B cell (primary cell): ENCODE data around the gene RNF213. TPM values are rescaled to one million over a fixed set of nuclear protein-coding genes. Genes with fewer than 3 reads are reported as not detected.

Source experiments
- ATAC-seq: fragments of 200-7000 bp; cut with Tn5 transposase; one replicate; pipeline ENCODE4 v1.10.0; 2021; ENCODE audit warnings: low read depth, mild to moderate bottlenecking, moderate number of reproducible peaks, moderate library complexity
- CTCF ChIA-PET: fragments of 350-600 bp; sonication (Branson Sonifier 250); formaldehyde crosslinking; loops from one replicate; lab custom pipeline; 2021; ENCODE audit warnings: antibody characterized with exemption, inconsistent platforms; lab: Charles Lee
- POLR2A ChIA-PET: fragments of 350-600 bp; sonication (Branson Sonifier 250); formaldehyde crosslinking; loops from one replicate; lab custom pipeline; 2021; ENCODE audit warnings: antibody characterized with exemption; lab: Charles Lee
- DNase-seq: peaks from one replicate; pipeline ENCODE4 v3.0.0; 2013
- H2AFZ ChIP-seq: 2 replicates; pipeline ENCODE4 v1.6.1; 2012; ENCODE audit warnings: mild to moderate bottlenecking, low read depth, low read length; ENCODE audit not compliant: insufficient read depth, poor library complexity, severe bottlenecking
- H3K27ac ChIP-seq, 2 donors: 1 replicate in 1 of 2; 2 replicates in 1 of 2; pipeline ENCODE4 v1.5.1; 2012 to 2013; ENCODE audit warnings: low read length in 2 of 2, mild to moderate bottlenecking in 2 of 2, moderate library complexity in 1 of 2
- H3K27me3 ChIP-seq, 4 experiments: fragments of 200-600 bp in 1 of 4; sonication (generic) in 1 of 4; replicated peaks in 1 of 4; 1 replicate in 2 of 4; 2 replicates in 2 of 4; pipeline versions ENCODE4 v1.6.1 to v1.7.0; 2013 to 2016; ENCODE audit warnings: low read length in 3 of 4, mild to moderate bottlenecking in 2 of 4, mixed read lengths in 1 of 4, moderate library complexity in 1 of 4; ENCODE audit not compliant: insufficient read depth in 4 of 4, control insufficient read depth in 3 of 4; ENCODE audit errors: control extremely low read depth in 1 of 4
- H3K36me3 ChIP-seq, 2 experiments: replicated peaks in 1 of 2; 1 replicate in 1 of 2; 2 replicates in 1 of 2; pipeline versions ENCODE4 v1.6.1 to v1.7.1; 2013; ENCODE audit warnings: low read length in 1 of 2; ENCODE audit not compliant: insufficient read depth in 2 of 2, control insufficient read depth in 1 of 2; ENCODE audit errors: control extremely low read depth in 1 of 2, extremely low read depth in 1 of 2
- H3K4me1 ChIP-seq, 2 donors: fragments of 200-600 bp in 1 of 2; sonication (generic) in 1 of 2; 1 replicate in 1 of 2; 2 replicates in 1 of 2; pipeline versions ENCODE4 v1.5.1 to v1.6.1; 2013 to 2017; ENCODE audit warnings: low read length in 2 of 2; ENCODE audit not compliant: control insufficient read depth in 2 of 2, insufficient read depth in 2 of 2
- H3K4me2 ChIP-seq: replicated peaks from 2 replicates; pipeline ENCODE3; 2012; ENCODE audit warnings: mild to moderate bottlenecking, low read depth, low read length; ENCODE audit not compliant: poor library complexity, severe bottlenecking
- H3K4me3 ChIP-seq, 5 experiments: fragments of 200-600 bp in 1 of 5; sonication (generic) in 1 of 5; 1 replicate in 3 of 5; 2 replicates in 2 of 5; pipeline versions ENCODE4 v1.5.1 to v1.7.0; 2011 to 2016; ENCODE audit warnings: low read length in 4 of 5, mild to moderate bottlenecking in 4 of 5, low read depth in 2 of 5, control low read depth in 1 of 5, moderate library complexity in 1 of 5; ENCODE audit not compliant: insufficient read depth in 1 of 5; ENCODE audit errors: control extremely low read depth in 1 of 5, extremely low read depth in 1 of 5
- H3K79me2 ChIP-seq: fragments of 200-600 bp; sonication (generic); one replicate; pipeline ENCODE4 v1.6.0; 2016; ENCODE audit warnings: low read length; ENCODE audit not compliant: control insufficient read depth, insufficient read depth
- H3K9ac ChIP-seq: fragments of 200-600 bp; sonication (generic); 2 replicates; pipeline ENCODE4 v1.6.1; 2017; ENCODE audit warnings: mild to moderate bottlenecking, low read length, moderate library complexity
- H3K9me3 ChIP-seq, 3 donors: one replicate each; pipeline versions ENCODE4 v1.6.1 to v1.7.1; 2013; ENCODE audit warnings: low read length in 2 of 3; ENCODE audit not compliant: control insufficient read depth in 2 of 3, insufficient read depth in 1 of 3; ENCODE audit errors: control extremely low read depth in 1 of 3
- H4K20me1 ChIP-seq: 2 replicates; pipeline ENCODE4 v1.6.0; 2012; ENCODE audit warnings: mild to moderate bottlenecking, low read length; ENCODE audit not compliant: insufficient read depth, control insufficient read depth, poor library complexity, severe bottlenecking
- H3K27ac Mint-ChIP-seq: one replicate; pipeline ENCODE4 v1.8.0; 2021; ENCODE audit warnings: mixed read lengths
- H3K27me3 Mint-ChIP-seq: one replicate; pipeline ENCODE4 v1.8.0; 2021; ENCODE audit warnings: mixed read lengths
- H3K4me1 Mint-ChIP-seq: one replicate; pipeline ENCODE4 v1.8.0; 2021; ENCODE audit warnings: mixed read lengths
- H3K4me3 Mint-ChIP-seq: one replicate; pipeline ENCODE4 v1.8.0; 2021; ENCODE audit warnings: mixed read lengths
- H3K9me3 Mint-ChIP-seq: one replicate; pipeline ENCODE4 v1.8.0; 2022; ENCODE audit warnings: mixed read lengths; ENCODE audit not compliant: insufficient read depth
- EZH2 ChIP-seq: IDR thresholded peaks from 2 replicates; pipeline ENCODE4 v1.6.1; 2012; ENCODE audit warnings: borderline replicate concordance, low read depth, mild to moderate bottlenecking, moderate library complexity, low read length; ENCODE audit not compliant: insufficient read depth, poor library complexity, severe bottlenecking
- WGBS: methylation state at CpG from one replicate; pipeline ENCODE4 v1.1.5; 2013; ENCODE audit warnings: missing lambda C conversion rate; ENCODE audit not compliant: insufficient coverage; 5-methylcytosine and 5-hydroxymethylcytosine counted together
- intact Hi-C: fragments of 100-400 bp; cut with micrococcal nuclease; formaldehyde crosslinking; loops from one replicate; pipeline ENCODE4 v1.10.0; 2022
- polyA plus RNA-seq: library from polyadenylated mRNA; depleted of rRNA; stranded (reverse); fragments of >200 nt; gene quantifications from 2 replicates; pipeline ENCODE4 v1.2.3, GENCODE V29; 2012
- total RNA-seq, 2 donors: library from RNA; stranded (reverse); fragments of 120-200 nt in 1 of 2; gene quantifications; 1 replicate in 1 of 2; 2 replicates in 1 of 2; pipeline versions ENCODE4 v1.2.3 to v1.2.4, GENCODE V29; 2013 to 2022
- TF ChIP-seq, protein P1 (sequence below): fragments of 200-600 bp; IDR thresholded peaks from one replicate; pipeline ENCODE4 v1.8.0; 2022; ENCODE audit warnings: antibody characterized with exemption, mild to moderate bottlenecking

Gene RNF213
- total and polyA plus RNA-seq, 2 donors (not counting 1 experiment from before 2014, with no cell fraction given), result 121 to 287 TPM

DNA sequence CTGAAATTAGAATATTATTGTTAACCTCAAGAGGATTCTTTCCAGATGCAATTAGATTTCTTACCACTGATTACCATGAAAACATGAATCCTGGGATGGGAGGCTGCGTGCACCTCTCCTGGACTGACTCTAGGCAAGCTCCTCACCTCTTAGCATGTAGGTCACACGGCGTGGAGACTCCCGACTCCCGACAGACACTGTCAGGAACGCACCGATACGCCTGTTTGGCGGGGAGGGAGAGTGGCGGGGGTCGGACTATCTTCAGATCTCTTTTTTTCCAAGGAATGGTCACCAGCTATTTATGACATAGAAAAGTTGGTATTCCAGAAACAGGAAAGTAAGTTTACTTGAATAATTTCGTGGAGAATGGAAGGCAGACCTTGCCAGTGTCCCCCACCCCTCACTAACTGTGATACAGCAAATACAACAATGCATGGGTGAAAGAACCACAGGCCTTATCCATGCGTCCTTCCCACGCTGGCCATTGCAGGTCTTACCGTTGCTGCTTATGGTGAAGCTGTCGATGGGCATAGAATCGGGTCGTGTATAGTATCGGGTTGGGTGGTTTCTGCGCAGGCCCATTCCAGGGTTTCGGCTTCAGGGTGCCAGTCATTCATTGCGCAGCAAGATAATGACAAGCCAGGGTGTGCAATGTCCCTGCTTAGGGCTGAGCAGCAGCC lies 91.7 kb downstream of the RNF213 start:
- Histone ChIP-seq H2AFZ (no peak overlapping the region), H3K4me1 (no peaks in the 10 kb centered on the region), H3K27ac (no peak overlapping the region), H3K36me3 (peaks cover 2 to 88% of the 10 kb centered on the region in 2 experiments), H3K79me2 (peaks cover 27% of the 10 kb centered on the region), H3K4me3 (no peak overlapping the region), H3K4me2 (no peak overlapping the region), H4K20me1 (peaks cover 25% of the 10 kb centered on the region), H3K27me3 (no peaks in the 10 kb centered on the region), H3K9ac (no peak overlapping the region), H3K9me3 (no peaks in the 10 kb centered on the region)
- DNase-seq (no peak), ATAC-seq (no peak)
- TF ChIP-seq EZH2, result no peak
- TF ChIP-seq, protein P1, sequence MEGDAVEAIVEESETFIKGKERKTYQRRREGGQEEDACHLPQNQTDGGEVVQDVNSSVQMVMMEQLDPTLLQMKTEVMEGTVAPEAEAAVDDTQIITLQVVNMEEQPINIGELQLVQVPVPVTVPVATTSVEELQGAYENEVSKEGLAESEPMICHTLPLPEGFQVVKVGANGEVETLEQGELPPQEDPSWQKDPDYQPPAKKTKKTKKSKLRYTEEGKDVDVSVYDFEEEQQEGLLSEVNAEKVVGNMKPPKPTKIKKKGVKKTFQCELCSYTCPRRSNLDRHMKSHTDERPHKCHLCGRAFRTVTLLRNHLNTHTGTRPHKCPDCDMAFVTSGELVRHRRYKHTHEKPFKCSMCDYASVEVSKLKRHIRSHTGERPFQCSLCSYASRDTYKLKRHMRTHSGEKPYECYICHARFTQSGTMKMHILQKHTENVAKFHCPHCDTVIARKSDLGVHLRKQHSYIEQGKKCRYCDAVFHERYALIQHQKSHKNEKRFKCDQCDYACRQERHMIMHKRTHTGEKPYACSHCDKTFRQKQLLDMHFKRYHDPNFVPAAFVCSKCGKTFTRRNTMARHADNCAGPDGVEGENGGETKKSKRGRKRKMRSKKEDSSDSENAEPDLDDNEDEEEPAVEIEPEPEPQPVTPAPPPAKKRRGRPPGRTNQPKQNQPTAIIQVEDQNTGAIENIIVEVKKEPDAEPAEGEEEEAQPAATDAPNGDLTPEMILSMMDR, result no peak
- Mint-ChIP-seq H3K27ac (no peak overlapping the region), H3K4me1 (no peaks in the 10 kb centered on the region), H3K4me3 (no peak overlapping the region), H3K9me3 (no peaks in the 10 kb centered on the region), H3K27me3 (no peaks in the 10 kb centered on the region)
- intact Hi-C loops, result no loop called here
- ChIA-PET POLR2A (no interaction called here), CTCF (no interaction called here)
- WGBS, result 98% methylated on average over 17 of the region's 22 CpGs

DNA sequence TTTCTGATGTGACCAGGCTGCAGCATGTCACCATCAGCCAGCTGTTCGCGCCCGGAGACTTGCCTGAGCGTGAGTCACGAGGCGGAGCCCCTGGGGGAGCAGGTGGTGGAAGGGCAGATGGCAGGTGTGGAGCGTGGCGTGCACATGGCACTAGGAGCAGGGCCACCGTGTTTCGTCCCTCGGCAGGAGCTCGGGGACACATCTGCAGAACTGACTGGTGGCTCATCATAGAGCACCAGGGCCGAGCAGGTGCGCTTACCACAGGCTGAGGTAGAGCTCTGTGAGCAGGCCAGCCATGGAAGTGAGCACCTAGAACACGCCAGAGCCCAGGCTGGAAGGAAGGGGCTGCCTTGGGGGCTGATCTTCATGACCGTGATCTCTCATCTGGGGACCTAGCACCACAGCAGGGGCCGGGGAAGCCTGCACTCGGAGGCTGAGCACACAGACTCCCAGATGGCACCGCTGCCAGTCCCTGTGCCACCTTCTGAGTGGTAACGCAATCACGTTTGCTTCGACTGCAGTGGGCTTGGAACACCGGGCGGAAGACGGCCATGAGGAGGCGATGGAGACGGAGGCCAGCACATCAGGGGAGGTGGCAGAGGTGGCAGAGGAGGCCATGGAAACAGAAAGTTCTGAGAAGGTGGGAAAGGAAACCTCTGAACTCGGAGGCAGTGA lies 92.5 kb downstream of the RNF213 start:
- Histone ChIP-seq H3K79me2 (peaks cover 20% of the 10 kb centered on the region), H3K27me3 (no peaks in the 10 kb centered on the region), H3K36me3 (peaks cover 2 to 87% of the 10 kb centered on the region in 2 experiments), H3K4me2 (no peak overlapping the region), H3K9ac (no peak overlapping the region), H3K4me1 (no peaks in the 10 kb centered on the region), H3K4me3 (no peak overlapping the region), H2AFZ (no peak overlapping the region), H3K9me3 (no peaks in the 10 kb centered on the region), H3K27ac (no peak overlapping the region), H4K20me1 (peaks cover 17% of the 10 kb centered on the region)
- H3K27me3 Mint-ChIP-seq, result no peaks in the 10 kb centered on the region
- DNase-seq (no peak), ATAC-seq (no peak)
- 97% methylated on average over 28 of the region's 28 CpGs for WGBS
- H3K27ac Mint-ChIP-seq, result peak overlapping the region; percentile 32
- CTCF ChIA-PET, result no interaction called here
- intact Hi-C loops, result no loop called here
- no peaks in the 10 kb centered on the region for H3K4me1 Mint-ChIP-seq
- no peaks in the 10 kb centered on the region for H3K9me3 Mint-ChIP-seq
- POLR2A ChIA-PET, result no interaction called here
- no peak overlapping the region for H3K4me3 Mint-ChIP-seq
- no peak for TF ChIP-seq EZH2
